ENCODE measurements around the gene BCORL1.

GRCh38 chrX:130098210-130098552 lies 115.7 kb downstream of the BCORL1 start:
- no peak for TF ChIP-seq EZH2phosphoT487 (IDR thresholded peaks at IDR 0.05; ENCODE audit: borderline replicate concordance, low read depth)
- TF ChIP-seq USF2 (IDR thresholded peaks at IDR 0.05; ENCODE audit: borderline replicate concordance, low read depth, low read length): no peak
- no peak for TF ChIP-seq CHD2 (IDR thresholded peaks at IDR 0.05; ENCODE audit: low read length, partially characterized antibody)
- TF ChIP-seq, protein P1, sequence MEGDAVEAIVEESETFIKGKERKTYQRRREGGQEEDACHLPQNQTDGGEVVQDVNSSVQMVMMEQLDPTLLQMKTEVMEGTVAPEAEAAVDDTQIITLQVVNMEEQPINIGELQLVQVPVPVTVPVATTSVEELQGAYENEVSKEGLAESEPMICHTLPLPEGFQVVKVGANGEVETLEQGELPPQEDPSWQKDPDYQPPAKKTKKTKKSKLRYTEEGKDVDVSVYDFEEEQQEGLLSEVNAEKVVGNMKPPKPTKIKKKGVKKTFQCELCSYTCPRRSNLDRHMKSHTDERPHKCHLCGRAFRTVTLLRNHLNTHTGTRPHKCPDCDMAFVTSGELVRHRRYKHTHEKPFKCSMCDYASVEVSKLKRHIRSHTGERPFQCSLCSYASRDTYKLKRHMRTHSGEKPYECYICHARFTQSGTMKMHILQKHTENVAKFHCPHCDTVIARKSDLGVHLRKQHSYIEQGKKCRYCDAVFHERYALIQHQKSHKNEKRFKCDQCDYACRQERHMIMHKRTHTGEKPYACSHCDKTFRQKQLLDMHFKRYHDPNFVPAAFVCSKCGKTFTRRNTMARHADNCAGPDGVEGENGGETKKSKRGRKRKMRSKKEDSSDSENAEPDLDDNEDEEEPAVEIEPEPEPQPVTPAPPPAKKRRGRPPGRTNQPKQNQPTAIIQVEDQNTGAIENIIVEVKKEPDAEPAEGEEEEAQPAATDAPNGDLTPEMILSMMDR (IDR thresholded peaks at IDR 0.05): no peak
- TF ChIP-seq MAX (IDR thresholded peaks at IDR 0.05; ENCODE audit: low read depth): no peak
- TF ChIP-seq YY1 (IDR thresholded peaks at IDR 0.05; ENCODE audit: low read depth): no peak
- no peak for TF ChIP-seq RAD21 (IDR thresholded peaks at IDR 0.05; ENCODE audit: low read length)
- TF ChIP-seq NRF1 (IDR thresholded peaks at IDR 0.05; ENCODE audit: low read depth, low read length): no peak
- TF ChIP-seq POLR2AphosphoS5 (IDR thresholded peaks at IDR 0.05; ENCODE audit: low read depth, low read length): no peak
- no peak for TF ChIP-seq RFX5 (IDR thresholded peaks at IDR 0.05; ENCODE audit: low read length)

All from SK-N-SH (cell line).